Activated CD4-positive, CD25-positive, alpha-beta regulatory T cell treated with anti-CD3 and anti-CD28 coated beads, Interleukin-2, amount 50 U/mL, for 72 hours (primary cell): ENCODE results near the gene RTN4IP1.
"Not testable (repeated sequence)": the region's sequence is repeated elsewhere in the genome, so short reads cannot be mapped to it uniquely, and the experiment has no call there.

Source experiments
- DNase-seq: peaks from one replicate; pipeline ENCODE4 v3.0.0; 2021

Gene RTN4IP1

DNA sequence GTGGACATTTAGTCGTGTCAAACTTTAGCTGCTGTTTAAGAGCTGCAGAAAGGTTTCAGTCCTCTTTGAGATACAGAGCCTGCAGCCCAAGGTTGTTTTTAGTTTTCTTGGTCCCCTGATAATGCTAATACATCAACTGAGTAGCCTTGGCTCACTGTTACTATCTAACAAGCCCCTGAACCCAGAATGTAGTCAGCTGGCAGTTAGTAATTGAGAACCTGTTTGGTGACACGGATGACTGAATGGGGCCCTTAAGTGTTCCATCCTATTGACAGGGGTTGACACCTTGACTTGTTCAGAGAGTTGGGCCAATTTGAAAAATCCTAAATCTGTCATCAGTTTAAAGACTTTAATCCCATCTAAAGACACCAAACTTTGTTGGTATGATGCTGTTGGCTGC is 2.8 kb downstream of the RTN4IP1 start:
- DNase-seq: no peak

DNA sequence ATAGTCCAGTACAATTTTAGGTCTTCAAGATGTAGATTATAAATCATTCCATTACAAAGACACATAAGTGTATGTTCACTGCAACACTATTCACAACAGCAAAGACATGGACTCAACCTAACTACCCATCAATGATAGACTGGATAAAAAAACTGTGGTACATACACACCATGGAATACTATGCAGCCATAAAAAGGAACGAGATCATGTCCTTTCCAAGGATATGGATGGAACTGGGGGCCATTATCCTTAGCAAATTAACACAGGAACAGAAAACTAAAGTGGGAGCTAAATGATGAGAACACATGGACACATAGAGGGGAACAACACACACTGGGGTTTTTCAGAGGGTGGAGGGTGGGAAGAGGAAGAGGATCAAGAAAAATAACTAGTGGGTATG is 6.3 kb downstream of the RTN4IP1 start:
- DNase-seq: no peak

DNA sequence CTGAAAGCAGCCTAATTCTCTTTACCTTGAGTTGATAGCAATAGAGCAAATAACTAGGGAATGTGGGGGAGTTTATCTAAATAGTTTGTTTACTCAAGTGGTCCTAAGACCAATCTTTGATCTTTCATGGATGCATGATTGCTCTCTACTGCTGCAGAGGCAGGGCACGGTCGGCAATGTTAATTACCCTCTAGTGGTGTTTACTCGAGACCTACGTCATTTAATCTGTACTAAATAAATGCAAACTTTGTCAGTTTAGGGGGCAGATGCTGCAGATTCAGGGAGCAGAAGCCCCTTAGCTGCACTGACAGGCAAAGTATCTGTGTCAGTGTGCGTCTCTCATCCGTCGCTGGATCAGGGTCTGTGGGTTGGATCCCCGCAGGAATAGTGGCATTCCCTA is 6.9 kb downstream of the RTN4IP1 start:
- no peak for DNase-seq

DNA sequence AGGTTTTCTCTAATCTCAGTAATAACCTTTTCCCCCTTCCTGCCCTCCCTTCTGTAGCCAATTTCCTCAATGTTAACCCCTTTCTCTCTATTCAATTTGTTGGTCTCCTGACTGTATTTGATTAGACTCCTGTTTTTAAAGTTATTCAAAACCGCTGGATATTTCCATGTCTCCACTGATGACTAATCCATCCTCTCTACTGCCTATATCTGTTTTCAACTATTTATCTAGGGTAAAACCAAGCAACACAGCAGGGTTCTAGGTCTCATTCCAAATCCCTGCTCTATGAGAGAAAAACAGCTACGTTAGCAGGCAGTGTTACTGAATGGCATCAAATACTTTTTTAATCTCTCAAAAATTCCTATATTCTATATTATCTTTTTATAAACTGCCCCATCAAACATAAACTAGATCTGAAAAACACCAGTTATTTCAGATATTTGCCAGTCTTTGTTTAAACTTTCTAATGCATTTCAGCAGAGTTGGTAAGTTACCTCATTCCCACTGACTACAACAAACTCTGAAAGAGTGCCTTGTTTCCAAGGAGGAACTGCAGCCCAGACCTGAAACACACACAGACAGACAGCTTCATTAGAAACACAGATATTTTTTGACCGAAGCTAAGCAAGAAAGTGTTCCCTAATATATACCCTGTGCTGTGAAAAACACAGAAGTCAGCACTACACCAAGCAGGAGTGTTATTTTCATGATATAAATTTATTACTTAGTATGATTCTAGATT is 8.2 kb downstream of the RTN4IP1 start:
- no peak for DNase-seq

DNA sequence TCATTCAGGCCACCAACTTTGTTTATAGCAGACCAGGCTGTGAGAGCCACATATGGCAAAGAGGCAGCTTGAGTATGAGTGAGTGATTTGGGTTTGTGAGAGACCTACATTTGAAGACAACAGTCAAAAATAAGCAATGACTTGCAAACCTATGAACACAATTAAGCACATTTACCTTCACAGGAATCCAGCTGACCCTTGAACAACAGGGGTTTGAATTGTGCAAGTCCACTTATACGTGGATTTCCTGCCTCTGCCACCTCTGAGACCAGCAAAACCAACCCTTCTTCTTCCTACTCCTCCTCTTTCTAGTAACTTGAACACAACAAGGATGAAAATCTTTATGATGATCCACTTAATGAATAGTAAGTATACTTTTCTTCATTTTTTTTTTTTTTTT is 10.1 kb downstream of the RTN4IP1 start:
- DNase-seq: no peak

DNA sequence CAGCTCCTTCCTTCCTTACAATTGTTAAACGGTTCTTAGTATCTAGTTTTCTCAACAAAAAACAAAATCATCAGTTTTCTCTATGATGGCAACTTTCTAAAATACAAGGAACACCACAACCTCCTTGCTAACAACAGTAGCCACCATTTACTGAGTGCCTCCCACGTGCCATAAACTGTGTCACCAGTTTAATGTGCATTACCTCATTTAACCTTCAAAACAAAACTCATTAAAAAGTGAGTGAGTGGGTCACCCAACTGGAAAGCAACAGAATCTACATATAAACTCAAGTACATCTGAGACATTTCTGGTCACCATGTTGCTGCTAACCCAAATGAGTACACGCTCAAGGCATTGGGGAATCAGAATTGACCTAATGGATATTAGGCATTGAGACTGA is 11.0 kb downstream of the RTN4IP1 start:
- no peak for DNase-seq

DNA sequence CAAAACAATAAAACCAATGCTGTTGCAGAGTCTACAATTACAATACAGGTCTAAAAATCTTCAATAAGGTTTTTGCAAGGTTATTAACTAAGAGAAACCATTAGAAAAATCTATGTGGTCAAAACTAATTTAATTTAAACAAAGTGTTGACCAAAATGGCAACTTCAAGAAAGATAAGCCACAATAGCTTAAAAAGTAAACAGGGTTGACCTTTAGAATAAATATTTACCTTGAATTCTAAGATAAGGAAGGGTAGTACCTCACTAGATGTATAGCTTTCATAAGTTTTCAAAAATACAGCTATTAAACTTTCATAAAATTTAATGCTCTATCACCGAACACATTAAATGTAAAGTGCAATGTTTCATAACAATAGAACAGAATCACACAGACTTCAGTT is 11.4 kb downstream of the RTN4IP1 start:
- DNase-seq: no peak

DNA sequence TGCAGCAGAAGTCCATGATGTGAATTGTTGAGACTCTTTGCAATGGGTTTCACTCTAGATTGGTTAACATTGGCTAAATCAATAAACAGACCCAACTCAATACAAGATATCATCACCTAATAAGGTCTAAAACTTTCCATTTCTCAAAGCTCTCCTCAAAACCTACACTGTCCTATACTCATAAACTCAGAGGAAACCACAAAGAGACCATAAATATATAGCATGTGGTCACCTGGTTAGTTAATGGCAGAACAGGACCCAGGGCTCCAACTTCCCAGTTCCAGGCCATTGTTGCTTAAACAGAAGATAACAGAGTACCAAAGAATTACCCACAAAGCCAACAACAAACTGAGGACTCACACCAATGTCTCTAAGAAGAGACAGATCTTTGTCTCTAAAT is 12.0 kb downstream of the RTN4IP1 start:
- DNase-seq: no peak

DNA sequence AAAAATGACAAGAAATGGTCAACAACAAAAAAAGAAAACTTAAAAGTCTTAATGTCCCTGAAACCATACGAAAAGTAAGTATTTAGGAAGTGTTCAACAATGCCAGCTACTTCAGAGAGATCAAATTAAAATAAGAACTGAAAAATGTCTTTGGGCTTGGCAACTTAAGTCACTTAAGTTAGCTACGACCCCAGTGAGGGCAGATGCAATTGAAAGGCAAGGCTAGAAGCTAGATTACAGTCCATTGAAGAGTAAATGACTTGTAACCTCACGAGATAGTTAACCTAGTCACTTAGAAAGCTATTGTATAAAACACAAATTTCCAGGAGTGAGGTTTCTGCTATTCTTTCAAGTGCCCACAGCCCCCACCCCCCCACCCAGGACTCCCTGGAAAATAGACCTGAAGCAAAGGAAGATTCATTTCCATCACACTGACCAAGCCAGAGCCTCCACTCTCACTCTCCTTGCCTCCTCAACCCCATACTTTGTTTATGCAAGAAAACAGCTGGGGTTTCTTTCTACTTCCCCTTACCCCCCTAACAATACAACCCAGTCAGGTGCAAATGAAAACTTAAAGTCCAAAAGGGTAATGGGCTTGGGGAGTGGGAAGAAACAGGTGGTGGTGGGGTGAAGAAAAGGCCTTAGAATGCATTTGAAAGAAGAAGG is 14.6 kb downstream of the RTN4IP1 start:
- no peak for DNase-seq

DNA sequence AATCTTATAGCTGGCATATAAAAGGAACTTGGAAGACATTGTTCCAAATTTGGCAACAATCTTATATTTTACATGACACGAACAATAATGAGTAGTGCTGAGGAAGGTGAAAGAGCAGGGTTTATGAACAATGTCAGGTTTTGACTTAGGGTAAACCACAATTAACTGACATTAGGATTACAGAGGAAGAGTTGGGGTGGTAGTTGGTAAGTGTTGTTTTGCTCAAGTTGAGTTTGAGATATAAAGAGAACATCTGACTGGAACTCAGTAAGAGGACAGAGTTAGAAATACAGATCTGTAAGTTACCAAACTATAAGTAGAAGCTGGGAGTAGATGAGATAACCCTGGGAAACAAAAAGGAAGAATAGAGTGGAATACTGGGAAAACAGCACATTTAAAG is 15.1 kb downstream of the RTN4IP1 start:
- no peak for DNase-seq

DNA sequence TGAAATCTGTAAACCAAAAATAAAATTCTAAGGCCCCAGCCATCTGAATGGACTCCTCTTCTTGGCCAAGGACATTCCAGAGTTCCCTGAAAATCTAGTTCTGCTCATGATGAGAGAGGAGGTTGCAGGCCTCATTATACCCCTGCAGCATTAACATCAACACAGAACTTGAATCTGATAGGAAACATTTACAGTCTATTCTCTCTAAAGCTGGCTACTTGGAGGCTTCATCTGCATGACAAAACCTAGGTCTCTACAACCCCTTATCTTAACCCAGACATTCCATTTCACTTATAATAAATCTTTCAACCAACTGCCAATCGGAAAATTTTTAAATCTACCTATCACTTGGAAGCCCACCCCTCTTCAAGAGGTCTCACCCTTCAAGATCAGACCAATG is 15.7 kb downstream of the RTN4IP1 start:
- no peak for DNase-seq

DNA sequence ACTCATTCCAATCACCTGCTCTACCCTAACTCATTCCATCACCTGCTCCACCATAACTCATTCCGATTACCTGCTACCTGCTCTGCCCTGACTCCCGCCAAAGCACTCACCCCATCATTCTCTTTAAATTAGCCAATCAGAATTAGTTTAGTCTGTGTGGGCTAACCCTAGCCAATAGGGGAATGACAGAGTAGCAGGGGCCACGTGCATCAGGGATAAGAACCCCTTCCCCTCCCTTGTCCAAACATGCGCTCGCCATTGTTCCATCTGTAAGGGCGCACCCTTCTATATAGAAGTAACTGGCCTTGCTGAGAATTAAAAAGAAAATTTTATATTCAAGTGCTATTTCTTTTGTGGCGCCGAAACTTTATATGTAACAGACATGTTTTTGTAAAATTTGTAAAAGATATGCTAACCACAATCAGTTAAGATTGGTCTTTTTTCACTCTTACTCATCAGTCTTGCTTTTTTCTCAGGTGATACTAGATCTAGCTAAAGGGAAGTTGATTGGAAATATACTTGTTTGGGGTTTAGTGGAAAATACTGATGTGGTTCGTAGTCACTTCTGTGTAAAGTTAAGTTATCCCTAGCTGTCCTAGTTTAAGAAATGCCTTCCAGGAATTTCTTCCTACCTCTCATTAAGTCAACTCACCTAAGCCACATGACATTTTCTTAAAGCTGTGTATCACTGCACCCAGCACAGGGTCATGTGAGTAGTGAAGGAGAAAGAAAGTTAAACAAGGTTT is 16.5 kb downstream of the RTN4IP1 start:
- DNase-seq: no peak

DNA sequence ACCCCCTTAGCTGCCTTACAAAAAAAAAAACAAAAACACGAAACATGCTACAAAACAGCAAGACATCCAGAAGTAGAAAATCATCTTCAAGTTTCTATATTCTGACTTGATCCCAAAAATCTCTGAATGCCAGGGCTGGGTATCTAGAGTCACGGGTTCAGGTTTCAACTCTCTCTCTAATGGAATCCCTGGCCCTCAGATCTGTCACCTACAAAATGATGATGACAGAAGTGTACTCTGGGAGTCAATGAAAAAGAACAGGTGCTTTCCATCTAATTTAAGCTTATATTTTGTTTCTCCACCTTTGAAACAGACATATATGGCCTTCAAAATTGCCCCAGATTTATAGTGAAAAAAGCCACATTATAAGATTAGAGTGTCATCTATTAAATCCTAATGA is 18.3 kb downstream of the RTN4IP1 start:
- no peak for DNase-seq

DNA sequence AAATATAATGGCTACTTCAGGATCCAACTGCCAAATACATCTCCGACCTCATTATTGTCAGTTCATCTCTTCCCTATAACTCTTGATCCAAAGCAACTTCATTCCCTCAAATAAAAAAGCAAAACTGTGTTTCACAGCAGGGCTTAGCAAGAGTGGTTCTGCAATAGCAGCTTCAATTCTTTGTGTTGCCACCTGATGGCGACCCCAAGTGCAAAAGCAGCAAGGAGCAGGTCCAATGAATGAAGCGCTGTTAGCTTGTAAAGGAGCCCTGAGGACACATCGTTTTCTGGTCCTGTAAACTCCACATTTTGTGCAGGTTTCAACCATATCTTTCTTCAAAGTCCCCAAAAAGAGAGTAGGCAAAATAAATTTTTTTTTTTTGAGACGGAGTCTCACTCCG is 19.6 kb downstream of the RTN4IP1 start:
- DNase-seq: no peak

DNA sequence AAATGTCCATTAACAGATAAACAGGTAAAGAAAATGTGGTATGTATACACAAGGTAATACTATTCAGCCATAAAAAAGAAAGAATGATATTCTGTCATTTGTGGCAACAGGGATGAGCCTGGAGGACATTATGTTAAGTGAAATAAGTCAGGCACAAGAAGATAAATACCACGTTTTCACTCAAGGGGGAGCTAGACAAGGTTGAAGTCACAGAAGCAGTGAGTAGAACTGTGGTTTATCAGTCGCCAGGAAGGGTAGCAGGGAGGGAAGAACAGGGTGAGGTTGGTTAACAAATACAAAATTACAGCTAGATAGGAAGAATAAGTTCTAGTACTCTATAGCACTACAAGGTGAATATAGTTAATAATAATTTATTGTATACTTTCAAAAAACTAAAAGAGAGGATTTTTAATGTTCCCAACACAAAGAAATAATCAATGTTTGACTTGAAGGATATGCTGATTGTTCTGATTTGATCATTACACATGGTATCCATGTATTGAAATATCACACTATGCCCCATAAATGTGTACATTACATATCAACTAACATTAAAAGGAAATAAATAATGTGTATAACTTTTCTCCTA is 21.1 kb downstream of the RTN4IP1 start:
- DNase-seq: no peak

DNA sequence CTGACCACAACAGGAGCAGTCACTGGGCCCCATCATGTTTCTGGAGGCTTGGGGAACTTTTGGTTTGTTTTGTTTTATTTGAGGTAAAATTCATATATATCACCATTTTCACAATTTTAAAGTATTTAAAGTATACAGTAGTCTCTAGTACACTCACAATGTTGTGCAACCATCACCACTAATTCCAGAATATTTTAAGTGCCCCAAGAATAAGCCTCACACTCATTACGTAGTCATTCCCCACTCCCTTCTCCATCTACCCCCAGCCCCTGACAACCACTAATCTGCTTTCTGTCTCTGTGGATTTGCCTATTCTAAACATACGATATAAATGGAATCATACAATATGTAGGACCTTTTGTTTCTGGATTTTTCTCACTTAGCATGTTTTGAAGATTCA is 29.0 kb downstream of the RTN4IP1 start:
- no peak for DNase-seq

DNA sequence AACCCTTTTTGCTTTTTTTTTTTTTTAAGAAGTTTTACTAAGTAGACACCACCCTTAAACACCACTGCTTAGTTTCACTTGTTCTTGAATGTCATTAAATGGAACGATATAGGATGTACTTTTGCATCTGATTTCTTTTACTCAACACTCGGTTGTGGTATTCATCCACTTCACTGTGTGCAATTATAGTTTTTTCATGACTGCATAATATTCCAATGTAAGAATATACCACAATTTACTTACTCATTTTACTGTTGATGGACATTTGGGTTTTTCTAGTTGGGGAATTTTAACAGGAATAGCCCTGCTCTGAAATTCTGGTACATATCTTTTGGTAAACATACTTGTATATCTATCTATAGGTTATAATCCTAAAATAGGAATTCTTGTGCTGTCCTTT is 29.9 kb downstream of the RTN4IP1 start:
- no peak for DNase-seq

DNA sequence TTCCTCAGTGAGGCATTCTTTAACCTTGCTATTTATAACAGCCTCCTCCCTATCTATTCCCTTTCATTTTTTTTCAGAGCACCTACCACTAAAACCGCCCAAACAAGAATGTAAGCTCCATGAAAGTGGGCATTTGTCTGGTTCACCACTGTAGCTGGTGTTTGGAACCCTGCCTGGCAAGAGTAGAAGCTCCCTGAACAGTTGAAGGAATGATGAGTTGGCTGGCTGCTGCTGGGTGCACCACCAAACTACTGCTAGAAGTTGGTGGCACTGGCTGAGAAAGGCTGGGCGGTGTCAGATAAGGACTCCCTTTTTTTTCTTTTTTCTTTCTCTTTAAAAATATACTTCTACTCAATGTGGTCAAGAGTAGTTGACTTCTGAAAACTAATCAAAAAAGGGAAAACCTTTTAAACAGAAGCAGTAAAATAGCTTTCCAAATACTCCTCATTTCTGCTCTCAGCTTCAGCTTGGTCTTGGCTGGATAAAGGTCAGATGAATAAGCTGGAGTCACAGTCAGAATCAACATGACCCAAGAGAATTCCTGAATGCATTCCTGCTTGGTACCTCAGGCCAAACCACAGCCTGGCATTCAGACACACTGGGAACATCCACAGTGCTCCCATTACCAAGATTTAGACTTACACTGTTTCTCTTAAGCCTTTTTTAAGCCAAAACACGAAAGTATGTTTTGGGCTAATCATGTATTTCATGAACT is 38.0 kb downstream of the RTN4IP1 start:
- no peak for DNase-seq

DNA sequence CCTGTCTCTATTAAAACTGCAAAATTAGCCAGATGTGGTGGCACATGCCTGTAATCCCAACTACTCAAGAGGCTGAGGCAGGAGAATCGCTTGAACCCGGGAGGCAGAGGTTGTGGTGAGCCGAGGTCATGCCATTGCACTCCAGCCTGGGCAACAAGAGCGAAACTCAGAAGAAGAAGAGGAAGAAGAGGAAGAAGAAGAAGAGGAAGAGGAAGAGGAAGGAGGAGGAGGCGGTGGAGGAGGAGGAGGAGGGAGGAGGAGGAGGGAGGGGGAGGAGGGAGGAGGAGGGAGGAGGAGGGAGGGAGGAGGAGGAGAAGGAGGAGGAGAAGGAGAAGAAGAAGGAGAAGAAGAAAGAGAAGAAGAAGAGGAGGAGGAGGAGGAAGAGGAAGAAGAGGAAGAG is 40.4 kb downstream of the RTN4IP1 start:
- DNase-seq: not testable (repeated sequence)

DNA sequence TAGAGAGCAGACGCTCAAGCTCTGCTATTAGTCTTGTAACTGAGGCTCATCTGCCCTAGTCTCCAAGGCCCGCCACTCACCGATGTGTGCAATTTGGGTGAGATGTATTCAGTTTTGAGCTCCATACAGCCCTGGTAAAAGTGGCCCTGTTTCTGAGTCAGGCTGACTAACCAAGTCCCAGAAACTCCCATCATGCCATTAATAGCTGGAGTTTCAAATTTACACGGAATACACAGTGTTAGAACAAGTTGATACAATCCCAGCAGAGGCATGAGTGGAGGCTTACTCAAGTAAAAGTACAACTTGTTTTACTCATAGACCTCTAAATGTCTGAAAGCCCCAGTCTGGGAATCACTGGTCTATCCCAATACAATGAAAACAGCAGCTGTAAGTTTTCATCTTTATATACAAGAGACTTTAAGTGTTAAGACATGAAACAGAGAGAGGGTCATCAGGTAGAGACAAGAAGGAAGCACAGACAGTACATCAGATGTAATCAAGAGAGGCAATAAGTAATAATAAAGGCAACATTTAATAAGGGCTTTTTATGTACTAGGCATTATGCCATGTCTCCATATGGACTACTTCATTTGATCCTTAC is 42.4 kb downstream of the RTN4IP1 start:
- no peak for DNase-seq

DNA sequence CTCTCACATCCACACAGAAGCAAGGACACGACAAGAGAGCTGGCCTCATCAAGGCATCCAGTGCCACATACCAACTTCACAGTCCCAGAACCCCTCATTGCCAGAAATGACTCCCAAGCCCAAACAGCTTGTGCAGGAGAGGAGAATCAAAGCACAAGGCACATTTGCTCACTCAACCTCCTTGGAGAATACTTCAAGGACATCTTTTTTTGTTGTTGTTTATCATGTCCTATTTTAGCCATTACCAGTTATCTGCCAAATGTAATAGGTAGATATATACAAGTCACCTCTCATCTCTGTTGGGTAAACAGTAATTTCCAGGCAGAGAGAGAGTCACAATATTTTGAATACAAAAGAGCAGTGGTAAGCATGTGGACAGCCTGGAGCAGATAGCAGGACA is 47.8 kb downstream of the RTN4IP1 start:
- DNase-seq: no peak

DNA sequence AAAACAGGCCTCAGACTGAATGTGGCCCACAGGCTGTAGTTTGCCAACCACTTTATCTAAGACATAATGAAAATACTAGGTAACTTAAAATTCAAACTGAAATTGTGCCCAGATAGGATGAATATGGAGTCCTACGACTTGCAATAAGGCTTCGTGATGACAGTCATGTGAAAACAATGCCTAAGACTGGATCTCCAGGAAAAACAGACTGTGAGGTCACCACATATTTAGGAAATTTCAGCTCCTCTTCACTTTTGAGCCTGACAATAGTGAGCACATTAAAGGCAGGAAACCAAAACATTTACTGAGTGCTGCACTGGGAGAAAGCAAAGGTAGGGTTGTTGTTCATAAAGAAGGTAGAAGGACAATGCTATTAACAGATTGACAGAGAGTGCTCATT is 50.0 kb downstream of the RTN4IP1 start:
- DNase-seq: no peak
